HG03520 (cell line): ENCODE data around the gene TPCN2.
"Not testable (repeated sequence)": the region's sequence is repeated elsewhere in the genome, so short reads cannot be mapped to it uniquely, and the experiment has no call there.

Experiments
- ATAC-seq: cut with Tn5 transposase; IDR thresholded peaks from one replicate; pipeline ENCODE4 v1.9.1; 2021; ENCODE audit warnings: mild to moderate bottlenecking, moderate library complexity; ENCODE audit not compliant: unreplicated experiment

TPCN2 gene

DNA sequence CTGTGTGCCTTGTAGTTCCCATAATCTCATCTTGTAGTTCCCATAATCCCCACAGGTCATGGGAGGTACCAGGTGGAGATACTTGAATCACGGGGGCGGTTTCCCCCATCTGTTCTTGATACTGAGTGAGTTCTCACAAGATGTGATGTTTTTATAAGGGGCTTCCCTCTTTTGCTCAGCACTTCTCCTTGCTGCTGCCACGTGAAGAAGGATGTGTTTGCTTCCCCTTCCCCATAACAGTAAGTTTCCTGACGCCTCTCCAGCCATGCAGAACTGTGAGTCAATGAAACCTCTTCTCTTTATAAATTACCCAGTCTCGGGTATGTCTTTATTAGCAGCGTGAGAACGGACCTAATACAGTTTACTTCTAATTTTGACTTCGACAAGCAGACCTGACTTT is 93.0 kb downstream of the TPCN2 start:
- ATAC-seq = no peak

DNA sequence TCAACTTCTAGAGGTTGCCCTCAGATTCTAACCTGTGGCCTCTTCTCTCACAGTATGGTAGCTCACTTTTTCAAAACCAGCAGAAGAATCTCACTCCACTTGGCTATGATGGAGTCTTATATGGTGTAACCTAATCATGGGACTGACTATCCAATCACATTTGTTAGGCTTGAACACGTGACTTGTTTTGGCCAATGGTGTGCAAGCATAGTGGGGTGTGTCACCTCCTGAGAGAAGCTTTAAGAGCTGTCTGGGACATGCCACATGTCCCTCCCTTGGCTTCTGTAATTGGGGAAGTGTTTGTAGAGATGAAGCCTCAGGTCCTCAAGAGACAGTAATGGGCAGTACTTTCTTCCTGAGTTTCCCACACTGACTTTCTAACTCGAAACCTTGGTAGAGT is 94.2 kb downstream of the TPCN2 start:
- ATAC-seq = no peak

DNA sequence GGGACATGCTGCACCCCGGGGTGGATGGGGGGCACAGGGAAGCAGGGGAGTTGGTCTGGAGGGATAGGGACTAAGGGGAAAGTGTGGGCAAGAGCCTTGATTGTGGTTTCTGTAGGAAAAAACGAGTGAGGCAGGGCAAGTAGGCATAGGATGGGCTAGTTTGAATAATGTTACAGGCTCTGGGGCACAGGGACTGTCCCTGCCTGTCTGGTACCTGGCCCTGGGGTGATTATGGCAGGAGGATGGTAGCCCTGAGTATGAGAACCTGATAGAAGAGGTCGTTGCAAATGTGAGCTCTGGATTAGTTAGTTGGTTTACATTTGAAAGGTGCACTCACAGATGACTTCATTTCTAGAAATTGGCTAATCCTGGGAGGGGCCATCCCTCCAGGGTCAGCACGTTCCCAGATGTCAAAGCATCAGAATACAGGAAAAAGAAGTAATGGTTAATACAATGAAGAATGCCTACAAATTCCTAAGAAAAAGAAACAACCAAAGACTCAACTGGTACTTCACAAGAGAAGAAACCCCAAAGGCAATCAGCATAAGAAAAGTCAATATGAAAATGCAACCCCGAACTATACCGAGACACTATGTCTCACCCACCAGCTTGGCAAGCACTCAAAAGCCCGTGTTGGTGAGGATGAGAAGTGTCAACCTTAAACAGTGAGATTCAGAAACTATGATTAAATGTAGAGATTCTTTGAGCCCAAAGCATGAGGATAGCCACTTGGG is 95.8 kb downstream of the TPCN2 start:
- no peak for ATAC-seq

DNA sequence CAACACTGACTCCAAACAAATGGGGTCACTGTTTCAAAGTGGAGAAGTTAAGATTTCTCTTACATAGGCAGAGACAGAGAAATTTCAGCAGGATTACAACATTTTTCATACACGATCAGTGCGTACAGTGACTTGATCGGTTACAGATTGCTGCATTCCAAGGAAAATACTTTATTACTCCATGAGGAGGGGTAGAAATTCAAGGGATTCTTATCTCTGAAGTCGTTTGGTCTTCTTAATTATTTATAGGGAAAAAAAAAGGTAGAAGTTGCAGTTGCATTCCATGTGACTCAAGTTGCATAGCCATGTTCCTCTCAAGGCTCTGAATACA is 96.3 kb downstream of the TPCN2 start:
- ATAC-seq = no peak

DNA sequence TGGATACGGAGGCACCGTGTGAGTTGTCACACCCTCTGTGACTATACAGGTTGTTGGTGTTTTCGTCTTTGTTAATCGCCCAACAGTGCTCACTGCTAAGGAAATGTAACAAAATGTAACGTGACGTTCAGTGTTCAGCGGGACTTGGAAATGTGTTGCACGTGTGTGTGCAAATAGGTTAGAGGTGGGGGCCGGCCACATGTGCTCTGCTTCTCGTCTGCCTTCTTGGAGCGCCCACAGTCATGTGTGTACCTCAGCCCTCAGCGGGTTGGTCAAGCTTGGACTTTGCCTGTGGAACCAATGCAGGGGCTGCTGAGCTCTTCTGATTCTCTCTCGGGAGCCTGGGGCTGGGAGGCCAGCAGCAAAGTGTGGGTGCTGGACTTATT is 99.6 kb downstream of the TPCN2 start:
- no peak for ATAC-seq

DNA sequence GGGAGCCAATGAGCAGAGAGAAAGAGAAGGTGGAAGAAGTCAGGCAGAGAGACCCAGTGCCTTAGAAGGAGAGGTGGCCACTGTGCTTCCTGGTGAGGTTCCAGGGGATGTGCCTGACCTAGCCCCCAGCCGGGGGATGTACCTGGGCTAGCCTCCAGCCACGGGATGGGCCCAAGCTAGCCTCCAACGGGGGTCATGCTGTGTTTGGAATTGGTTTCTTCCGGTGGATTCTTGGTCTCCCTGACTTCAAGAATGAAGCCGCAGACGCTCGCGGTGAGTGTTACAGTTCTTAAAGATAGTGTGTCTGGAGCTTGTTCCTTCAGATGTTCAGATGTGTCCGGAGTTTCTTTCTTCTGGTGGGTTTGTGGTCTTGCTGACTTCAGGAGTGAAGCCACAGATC is 100.1 kb downstream of the TPCN2 start:
- ATAC-seq = no peak

DNA sequence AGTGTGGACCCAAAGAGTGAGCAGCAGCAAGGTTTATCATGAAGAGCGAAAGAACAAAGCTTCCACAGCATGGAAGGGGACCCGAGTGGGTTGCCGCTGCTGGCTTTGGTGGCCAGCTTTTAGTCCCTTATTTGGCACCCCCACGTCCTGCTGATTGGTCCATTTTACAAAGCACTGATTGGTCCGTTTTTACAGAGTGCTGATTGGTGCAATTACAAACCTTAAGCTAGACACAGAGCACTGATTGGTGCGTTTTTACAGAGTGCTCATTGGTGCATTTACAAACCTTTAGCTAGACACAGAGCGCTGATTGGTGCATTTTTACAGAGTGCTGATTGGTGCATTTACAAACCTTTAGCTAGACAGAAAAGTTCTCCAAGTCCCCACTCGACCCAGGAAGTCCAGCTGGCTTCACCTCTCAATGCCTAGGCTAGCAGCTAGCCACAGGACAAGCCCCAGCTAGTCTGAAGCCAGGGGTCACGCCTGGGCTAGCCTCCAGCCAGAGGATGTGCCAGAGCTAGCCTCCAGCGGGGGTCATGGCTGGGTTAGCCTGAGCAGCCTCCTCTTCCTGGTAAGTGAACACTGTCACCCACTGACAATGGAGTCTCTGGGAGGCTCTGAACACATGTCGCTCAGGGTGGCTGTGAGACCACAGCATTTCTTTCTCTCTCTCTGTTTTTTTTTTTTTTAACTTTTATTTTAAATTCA is 100.8 kb downstream of the TPCN2 start:
- not testable (repeated sequence) for ATAC-seq

DNA sequence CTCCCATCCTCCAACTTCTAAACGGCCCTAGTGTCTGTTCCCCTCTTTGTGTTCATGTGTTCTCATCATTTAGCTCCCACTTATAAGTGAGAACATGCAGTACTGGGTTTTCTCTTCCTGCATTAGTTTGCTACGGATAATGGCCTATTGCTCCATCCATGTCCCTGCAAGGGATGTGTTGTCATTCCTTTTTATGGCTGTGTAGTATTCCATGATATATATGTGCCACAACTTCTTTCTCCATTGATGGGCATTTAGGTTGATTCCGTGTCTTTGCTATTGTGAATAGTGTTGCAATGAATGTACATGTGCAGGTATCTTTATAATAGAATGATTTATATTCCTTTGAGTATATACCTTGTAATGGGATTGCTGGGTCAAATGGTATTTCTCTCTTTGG is 101.4 kb downstream of the TPCN2 start:
- ATAC-seq = no peak

DNA sequence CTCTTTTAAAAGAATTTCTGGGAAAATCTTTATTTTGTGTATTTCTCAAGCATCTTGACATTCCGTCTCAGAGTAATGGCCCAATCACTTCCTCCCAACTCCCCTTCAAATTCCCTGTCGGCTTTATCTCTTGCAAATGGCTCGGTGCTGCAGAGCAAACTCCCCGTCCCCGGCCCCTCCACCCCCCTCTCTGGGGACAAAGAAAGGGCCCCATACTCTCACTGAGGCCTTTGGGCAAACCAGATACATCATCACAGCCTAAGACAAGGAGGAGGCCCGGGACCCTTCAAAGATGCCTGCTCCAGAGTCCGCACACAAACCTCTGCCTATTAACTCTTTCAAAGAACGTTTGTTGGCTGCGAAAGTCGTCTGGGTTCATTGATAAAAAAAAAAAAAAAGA is 103.1 kb downstream of the TPCN2 start:
- no peak for ATAC-seq

DNA sequence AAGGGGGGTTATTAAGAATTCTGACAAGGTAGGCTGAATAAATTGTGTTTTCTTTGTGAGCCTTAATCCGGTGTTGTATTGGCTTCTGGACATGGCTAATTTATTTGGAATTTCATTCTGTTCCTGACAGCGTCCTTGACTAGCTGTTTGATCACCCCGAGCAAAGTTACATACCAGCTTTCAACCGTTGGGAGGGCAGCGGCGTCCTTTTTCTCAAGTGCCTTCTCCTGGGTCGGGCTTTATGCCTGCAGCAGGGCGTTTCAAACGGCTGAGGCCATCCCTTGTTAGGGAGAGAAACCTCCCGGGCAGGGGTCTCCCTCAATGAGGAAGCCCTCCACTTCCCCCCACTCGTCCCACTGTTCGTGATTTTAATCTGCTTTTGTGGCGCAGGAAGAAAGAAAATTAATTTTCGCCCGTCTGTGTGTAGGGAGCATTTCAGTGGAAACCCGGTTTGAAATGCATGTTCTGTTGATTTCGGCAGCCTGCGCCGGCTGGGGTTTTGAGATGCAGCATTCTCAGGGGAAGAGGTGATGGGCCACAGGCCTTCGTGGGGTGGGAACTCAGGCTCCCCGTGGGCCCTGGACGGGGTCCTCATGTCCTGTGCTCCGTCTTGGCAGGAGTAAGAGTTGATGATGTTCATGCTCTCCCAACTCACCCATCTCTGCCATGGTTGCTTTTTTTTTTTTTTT is 104.1 kb downstream of the TPCN2 start:
- no peak for ATAC-seq

DNA sequence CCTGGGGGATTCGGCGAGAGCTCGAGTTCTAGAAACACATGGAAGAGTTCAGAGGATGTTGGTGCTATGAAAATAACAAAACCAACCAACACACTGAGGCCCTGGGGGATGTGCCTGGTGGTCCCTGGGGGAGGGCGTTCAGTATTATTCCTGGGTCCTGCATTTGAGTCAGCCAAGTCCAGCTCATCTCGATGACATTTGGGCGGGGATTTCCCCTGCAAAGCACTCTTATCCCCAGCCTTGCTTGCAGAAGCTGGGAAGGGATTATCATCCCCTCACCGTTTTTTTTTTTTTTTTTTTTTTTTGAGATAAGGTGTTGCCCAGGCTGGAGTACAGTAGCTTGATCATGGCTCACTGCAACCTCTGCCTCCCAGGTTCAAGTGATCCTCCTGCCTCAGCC is 104.9 kb downstream of the TPCN2 start:
- no peak for ATAC-seq

DNA sequence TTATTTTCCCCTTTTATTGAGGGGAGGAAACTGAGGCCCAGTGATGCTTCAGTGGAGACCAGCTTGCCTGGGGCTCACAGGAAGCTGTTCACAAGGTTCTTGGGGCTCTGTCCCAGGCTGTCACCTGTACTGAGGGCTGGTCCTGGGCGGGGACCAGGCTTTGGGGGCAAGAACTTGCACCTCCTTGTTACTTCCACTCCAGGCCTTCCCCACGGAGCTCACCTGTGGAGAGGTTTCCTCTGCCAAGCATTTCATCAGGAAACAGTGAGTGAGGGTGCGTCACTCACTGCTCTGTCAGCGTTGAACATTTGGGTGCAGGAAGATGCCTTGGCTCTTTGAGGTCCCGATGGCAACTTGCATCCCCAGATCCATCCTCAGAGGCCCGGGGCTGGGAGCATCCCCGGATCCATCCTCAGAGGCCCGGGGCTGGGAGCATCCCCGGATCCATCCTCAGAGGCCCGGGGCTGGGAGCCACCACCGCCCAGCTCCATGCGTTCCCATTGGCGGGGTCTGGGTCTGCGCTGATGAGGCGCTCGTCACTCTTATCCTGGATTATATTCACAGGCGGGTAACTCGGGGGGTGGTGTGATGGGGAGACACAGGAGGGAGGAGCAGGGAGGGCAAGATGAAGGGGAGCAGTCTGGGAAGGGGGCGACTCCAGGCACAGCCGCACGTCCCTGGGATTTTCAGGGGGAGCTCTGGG is 105.6 kb downstream of the TPCN2 start:
- ATAC-seq = no peak

DNA sequence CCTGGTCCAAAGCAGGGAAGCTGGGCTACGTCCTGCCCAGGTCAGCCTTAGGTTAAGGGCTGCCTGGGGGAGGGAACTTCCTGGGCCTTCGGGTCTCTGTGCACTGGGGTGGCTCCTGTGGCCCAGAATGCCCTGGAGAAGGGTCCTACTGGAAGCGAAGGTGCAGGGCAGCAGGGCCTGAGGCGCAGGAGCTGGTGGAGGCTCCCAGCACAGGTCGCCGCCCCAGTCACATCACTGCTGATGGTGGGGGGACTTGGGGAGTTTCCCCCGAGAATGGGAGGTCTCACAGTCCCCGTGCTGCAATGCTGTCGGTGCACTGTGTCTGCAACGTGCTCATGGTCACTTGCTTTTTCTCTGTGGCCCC is 106.2 kb downstream of the TPCN2 start:
- ATAC-seq = no peak

DNA sequence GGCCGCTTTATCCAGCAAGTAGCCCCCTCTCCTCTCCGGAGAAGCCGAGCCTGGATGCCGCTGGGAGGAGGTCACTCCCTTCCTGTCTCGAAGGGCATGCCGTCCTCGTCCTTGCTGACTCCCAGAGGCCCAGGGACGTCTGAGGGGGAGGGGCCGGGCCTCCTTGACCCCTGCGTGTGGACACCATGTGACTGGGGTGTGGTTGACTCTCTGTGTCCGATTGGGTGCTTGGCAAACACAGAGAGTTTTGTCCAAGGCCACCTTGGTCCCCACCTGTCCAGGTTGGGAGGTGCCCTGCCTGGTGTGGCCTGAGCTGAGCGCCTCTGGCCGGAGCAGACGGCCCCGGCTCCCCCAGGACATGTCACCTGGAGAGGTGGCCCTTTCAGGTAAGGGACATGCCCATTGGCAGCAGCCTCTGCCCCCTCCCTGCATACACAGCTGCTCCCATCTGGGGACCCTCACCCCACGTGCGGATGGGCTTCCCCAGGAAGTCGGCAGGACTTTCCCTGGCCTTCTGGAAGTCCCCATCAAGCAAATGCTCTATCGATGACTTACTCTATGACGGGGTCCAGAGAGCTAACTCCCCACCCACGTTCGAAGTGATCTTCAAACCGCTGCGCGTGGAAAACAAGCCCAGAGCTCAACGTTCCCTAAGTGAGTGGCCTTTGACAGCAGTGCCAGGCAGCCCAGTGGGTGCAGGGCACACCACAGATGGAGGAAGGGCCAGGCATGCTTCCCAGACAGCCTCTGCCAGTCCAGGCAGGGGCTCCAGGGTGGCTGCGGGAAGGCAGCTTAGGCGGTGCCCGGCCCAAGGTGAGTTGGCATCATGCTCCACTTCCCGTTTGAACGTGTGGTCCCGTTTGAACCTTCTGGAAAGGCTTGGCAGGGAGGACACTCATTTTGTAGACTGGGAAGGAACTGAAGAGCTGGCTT is 106.8 kb downstream of the TPCN2 start, which contains the start of gene SMIM38:
Gene SMIM38 (plus strand): TSS at position 634 of the 933 bp plus-strand sequence. CDS start 1,912 bp downstream, outside the sequence.
- no peak for ATAC-seq

DNA sequence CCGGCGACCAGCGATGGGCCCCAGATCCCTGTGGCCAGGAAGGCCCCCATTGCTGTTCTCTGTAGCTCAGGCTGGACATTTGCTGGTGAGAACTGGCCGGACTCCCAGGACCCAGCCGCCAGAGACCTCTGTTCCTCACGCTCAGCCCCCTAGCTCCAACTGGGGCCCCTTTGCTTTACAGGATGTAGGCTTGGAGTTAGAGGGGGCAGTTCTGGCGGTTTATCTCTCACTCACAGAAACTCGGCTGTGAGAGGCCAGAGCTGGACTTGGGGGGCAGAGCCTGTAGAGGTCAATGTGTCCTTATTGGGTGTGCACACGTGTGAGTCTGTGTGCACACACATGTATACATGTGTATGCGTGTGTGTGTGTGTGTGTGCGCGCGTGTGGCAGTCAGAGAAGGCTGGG is 107.5 kb downstream of the TPCN2 start:
- ATAC-seq = no peak

DNA sequence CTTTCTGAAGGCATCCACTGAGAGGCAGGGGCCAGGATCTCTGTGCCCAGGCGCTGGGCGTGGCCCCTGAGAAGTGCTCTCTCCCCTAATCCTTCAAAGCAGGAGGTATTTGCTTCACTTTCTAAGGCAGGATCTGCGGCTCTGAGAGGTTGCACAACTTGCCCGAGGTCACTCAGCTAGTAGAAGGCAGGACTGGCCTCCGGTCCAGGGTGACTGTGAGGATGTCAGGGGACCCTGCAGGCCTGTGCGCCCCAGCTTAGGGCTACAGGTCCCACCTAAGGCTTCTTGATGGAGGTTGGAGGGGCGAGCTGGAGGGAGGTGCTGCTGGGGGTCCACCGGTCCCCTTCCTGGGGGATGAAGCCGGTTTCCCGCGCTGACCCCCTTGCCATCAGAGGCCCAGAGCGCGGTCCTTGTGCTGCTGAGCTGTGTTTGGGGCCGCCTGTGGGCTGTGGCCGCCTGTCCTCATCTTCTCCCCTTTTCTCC is 108.0 kb downstream of the TPCN2 start:
- ATAC-seq = no peak

DNA sequence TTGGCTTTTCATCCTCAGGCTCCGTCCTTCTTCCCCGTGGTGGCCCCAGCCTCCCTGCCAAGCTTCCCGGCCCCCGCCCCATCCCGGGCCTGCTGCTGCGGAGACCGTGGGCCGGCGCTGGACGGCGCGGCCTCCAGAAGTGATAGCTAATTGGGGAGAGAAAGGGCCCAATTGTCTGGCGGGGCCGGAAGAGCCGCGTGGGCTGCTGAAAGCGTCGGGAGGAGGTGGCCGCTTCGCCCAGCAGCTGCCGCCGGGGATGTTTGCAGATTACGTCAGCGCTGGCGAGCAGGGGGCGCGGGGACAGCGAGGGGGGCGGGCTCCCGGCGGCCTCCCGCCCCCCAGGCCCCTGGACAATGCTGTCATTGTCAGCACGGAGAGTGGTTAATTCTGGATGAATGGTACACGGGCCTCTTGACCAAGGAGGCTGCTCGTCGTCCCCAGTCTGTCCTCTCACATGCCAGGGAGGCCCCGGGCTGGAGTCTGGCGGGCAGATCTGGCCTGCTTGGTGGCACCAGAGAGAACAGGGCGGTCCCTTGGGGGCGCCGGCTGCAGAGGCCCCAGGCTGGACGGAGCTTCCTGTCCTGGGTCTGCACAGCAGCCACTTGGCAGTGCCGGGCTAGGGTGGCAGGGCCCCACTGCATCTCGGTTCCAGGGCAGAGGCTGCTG is 108.6 kb downstream of the TPCN2 start:
- ATAC-seq = no peak

DNA sequence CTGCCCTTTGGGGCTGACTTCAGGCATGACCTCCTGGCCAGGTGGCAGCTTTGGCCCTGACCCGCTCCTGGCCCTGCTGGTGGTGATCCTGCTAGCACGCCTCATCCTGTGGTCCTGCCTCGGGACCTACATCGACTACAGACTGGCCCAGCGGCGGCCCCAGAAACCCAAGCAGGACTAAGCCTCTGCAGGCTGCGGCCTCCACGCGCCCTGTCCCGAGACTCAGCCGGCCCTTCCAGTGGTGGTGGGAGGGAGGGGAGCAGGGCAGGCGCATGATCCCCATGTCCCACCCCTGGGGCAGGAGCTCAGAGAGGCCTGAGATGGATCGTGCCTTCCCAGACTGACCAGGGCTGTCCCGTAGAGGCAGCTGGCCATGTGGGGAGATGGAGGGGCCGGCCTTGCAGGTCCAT is 109.1 kb downstream of the TPCN2 start:
- ATAC-seq = no peak

DNA sequence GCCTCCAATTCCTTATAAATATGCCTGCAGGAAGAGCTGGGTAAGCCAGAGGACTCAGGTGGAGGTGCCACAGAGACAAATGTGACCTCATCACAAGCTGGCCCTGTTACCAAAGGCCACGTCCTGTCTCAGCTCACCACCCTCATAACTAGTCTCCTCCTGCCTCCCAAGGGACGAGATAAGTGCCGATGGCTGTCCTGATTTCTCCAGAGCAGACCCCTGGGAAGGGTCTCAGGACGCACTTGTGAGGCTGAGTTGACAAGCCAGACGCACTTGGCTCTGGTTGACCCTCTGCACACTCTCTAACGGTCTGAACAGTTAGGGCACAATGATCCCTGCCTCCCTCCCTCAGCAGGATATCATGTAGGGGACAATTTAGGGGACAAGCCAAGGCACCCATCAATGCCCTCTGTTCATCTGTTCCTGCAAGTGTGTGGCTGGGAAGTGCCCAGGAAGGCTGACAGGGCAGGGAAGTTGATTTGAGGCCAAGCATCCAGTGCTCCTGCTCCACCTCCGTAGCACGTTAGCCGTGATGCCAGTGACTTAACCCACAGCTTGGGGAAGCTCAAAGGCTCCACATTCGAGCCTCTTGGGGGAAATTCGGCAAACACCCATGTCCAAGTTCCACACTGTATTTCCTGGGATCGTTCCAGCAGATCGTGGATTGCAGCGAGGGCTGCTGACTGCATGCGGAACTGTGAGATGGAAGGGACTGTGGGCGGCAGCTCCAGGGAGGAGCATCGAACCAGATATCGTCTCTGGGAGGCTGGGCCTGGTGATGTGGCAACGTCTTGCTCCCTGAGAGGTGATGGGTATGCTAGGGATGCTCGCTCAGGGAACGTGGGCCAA is 109.8 kb downstream of the TPCN2 start:
- no peak for ATAC-seq
